Fibroblast of peridontal ligament (primary cell): Measurements from ENCODE around the gene FUOM.

Experiments
- DNase-seq: peaks from one replicate; pipeline ENCODE4 v3.0.0-alpha.2; 2010; ENCODE audit errors: extremely low read depth

The FUOM gene

GRCh38 chr10:133357285-133358161 is at the start of gene FUOM:
TSS of gene FUOM (minus strand) at chr10:133358019. CDS start at chr10:133358007, 12 bp downstream.
- peak; percentile 10 for DNase-seq

GRCh38 chr10:133405844-133406527 is 48.2 kb upstream of the FUOM start:
- DNase-seq = peak; percentile 35

GRCh38 chr10:133405272-133405671 is 47.5 kb upstream of the FUOM start:
- DNase-seq = no peak

DNA sequence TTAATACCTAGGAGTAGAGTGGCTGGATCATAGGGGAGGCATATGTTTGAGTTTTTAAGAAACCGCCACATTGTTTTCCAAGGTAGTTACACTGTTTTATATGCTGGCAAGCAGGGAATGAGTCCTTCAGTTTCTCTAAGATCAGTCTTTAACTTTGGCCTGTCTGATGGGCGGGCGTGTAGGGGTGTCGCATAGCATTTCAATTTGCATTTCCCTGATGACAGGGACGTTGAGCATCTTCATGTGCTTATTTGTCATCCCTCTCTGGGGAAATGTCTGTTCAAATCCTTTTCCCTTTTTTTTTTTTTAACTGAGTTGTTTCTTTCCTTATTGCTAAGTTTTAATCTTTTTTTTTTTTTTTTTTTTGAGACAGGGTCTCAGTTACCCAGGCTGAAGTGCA is 46.0 kb upstream of the FUOM start:
- DNase-seq = no peak

DNA sequence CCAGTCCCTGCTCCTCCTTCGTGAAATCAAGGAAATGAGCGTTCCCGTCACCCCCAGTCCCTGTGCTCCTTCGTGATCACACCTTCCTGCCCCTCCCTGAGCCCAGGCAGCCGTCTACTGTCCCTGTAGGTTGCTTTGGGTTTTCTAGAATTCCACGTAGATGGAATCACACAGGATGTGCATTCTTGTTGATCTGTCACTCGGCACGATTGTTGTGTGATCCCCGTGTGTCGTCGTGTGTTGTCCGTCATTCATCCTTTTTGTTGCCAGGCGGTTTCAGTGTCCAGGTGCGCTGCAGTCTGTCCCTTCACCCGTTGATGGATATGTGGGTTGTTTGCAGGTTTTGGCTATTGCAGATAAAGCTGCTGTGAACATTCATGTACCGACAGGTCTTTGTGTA is 45.5 kb upstream of the FUOM start:
- DNase-seq = no peak

DNA sequence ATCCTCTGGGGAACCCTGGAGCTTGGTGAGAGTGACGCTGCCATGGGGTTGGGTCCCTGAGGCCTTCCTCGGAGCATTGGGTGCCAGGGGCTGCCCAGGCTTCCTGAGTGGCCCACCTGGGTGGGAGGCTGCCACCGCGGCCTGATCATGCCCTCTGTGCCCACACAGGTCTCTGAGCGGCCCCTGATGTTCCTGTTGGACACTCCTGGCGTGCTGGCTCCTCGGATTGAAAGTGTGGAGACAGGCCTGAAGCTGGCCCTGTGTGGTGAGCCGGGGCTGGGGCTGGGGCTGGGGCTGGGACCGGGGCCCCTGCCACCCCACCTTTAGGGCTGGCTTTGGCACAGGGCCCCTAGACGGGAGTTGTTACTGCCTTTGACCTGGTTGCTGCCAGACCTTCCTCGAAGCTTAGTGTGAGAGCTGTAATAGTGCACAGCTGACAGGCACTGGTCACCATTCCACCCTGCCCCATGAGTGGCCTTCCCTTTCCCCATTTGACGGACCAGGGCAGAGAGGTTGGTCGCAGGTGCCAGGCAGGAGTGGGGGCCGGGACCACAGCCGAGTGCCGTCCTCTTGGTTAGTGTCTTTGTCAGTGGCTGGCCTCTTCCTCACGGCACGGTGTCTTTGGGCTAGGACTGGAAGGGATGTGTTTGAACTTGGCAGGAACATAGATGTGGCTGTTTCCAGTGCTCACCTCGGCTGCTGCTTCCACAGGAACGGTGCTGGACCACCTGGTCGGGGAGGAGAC is 44.3 kb upstream of the FUOM start:
- no peak for DNase-seq

DNA sequence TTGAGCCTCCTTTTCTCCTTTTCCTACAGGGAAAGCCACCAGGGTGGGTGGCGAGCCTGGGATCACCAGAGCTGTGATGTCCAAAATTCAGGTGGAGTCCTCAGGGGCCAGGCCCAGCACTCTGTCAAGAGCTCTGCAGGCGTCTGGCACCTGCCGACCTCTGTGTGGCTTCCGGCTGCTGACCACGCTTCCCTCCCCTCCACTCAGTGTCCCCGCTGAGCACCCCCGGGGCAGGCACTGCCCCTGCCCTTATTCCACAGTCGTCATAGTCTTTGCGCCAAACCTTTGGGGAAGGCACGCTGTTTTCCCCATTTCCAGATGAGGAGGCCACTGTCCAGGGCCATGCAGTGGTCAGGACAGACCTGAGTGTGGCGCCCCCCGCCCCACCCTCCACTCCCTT is 43.7 kb upstream of the FUOM start:
- DNase-seq = no peak

DNA sequence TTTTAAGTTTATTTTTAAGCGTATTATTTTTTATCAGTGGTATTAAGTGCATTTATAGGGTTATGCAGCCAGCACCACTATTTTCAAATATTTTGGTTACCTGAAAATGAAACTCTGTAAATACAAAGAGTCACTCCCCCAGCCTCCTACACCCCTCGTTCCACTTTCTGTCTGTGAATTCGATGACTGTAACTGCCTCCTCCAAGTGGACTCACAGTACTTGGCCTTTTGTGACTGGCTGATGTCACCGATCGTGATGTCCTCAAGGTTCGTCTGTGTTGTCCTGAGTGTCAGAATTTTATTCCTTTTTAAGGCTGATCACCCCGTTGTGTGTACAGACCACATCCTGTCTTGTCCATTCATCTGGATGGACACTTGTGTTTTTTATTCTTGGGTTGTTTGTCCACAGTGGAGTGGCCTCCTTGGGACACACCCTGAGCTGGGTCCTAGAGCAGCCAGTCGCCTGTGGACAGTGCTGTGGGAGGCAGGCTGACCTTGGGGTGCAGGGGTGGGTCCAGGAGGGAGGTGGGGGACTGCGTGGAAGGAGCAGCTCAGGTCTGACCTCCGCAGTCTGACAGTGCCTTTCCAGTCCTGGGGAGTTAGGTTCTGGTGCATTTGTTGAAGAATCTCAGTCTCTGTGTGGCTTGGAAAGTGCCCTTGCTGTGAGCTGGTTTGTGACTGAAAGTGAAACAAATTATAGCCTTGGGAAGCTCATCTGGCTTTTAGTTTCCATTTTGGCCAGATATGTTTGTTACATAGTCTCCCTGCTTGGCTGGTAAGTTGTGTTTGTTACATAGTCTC is 43.0 kb upstream of the FUOM start:
- no peak for DNase-seq

DNA sequence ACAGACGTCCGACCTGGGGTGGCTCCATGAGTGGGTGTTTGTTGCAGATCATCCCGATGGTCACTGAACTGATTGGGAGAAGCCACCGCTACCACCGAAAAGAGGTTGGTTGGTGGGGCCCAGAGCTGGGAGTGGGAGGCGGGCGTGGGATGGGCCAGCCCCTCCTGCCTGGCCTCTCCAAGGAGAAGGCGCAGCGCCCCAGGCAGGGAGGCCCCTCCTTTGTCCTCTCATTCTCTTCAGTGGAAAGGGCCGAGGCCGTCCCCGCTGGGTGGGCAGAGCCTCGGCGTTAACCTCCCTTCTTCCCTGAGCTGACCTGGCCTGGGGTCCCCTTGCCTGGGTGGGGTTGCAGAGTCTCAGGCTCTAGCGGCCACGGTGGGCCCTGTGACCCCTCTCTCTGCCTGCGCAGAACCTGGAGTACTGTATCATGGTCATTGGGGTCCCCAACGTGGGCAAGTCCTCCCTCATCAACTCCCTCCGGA is 41.3 kb upstream of the FUOM start:
- no peak for DNase-seq

- DNase-seq = peak; percentile 18
Measured at GRCh38 chr10:133397938-133398337, 40.1 kb upstream of the FUOM start.

DNA sequence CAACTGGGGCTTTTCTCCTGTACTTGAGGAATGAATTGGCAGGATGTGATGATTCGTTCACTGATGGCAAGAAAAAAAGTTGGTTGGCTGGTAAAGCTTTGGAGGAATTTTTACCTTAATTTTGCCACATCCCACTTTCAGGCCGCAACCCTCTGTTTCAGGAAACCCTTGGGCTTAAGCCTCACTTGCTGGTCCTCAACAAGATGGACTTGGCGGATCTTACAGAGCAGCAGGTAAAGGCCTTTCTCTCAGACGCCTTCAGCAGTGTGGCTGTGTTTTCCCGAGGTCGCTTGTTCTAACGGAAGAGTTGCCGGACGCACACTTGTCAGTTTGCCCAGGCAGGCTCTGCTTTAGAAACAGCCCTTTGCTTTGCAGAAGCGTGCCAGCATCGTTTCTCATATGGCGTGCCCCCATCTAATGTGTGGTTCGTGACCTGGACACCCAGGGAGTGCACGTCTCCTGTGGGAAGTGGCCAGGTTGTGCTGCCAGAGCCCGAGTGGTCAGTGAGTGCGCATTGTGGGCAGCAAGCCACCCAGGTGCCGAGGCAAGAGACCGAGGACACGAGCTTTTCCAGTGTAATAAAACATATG is 38.3 kb upstream of the FUOM start:
- DNase-seq = no peak

- no peak for DNase-seq
Measured at GRCh38 chr10:133394801-133395221, 37.0 kb upstream of the FUOM start.

DNA sequence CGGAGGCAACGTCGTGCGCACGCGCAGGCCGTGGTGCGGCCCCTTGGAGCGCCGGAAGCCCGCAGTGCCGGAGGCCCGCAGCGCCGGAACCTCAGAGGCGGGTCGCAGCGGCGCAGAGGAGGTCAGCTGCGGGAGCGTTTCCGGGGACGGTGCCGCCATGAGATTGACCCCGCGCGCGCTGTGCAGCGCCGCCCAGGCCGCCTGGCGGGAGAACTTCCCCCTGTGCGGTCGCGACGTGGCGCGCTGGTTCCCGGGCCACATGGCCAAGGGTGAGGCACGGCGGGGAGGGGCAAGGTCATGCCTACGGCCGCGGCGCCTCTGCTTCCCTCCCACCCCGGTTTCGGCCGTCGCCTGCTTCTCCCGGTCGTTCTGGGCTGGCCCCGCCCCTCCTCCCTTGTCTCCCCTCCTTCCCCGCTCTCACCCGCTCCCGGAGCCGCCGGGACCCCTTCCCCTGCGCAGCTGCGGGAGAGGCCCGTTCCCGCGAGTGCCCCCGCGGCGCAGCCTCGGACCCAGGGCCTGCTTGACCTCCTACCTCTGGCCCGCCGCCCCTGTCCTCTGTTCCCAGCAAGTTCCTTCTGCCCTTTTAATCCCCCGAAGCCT is 36.3 kb upstream of the FUOM start, which contains the start of gene MTG1:
MTG1 (plus strand) TSS at position 94 of the 600 bp plus-strand sequence; CDS start at position 158, 64 bp downstream.
- DNase-seq = peak; percentile 87

DNA sequence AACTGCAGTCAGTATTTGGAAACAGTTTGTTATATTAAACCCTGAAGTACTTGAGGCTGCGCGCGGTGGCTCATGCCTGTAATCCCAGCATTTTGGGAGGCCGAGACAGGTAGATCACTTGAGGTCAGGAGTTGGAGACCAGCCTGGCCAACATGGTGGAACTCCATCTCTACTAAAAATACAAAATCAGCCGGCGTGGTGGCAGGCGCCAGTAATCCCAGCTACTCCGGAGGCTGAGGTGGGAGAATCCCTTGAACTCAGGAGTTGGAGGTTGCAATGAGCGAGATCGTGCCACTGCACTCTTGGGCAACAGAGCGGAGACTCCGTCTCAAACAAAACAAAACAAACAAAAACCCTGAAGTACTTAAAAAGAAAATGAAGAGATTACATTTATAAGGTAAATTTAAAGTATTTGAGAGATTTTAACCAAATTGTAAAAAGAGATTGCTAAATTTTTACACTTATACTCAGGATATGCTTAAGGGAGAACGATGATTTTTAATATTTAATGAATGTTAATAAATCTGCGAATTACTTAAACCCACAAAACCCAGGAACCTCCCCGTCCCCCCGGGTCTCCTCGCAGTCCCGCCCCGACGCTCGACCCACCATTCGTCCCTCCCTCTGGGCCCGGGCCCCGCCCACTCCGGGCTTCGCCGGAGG is 35.7 kb upstream of the FUOM start:
- no peak for DNase-seq

- no peak for DNase-seq
Measured at GRCh38 chr10:133391761-133392518, 34.1 kb upstream of the FUOM start.

DNA sequence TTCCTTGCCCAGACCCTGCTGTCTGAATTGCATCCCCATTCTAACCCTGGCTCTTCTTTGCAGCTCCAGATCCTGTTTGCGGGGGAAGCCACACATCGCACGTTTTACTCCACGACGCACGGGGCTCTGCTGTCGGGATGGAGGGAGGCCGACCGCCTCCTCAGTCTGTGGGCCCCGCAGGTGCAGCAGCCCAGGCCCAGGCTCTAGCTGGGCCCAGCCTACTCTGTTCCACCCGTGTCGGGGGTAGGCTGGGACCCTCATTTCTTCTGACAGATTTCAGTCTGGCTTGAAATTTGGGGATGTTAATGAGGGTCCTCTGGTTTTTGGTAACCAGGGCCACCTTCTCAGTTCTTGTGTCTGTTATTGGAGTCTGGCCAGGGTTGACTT is 33.4 kb upstream of the FUOM start:
- DNase-seq = no peak

DNA sequence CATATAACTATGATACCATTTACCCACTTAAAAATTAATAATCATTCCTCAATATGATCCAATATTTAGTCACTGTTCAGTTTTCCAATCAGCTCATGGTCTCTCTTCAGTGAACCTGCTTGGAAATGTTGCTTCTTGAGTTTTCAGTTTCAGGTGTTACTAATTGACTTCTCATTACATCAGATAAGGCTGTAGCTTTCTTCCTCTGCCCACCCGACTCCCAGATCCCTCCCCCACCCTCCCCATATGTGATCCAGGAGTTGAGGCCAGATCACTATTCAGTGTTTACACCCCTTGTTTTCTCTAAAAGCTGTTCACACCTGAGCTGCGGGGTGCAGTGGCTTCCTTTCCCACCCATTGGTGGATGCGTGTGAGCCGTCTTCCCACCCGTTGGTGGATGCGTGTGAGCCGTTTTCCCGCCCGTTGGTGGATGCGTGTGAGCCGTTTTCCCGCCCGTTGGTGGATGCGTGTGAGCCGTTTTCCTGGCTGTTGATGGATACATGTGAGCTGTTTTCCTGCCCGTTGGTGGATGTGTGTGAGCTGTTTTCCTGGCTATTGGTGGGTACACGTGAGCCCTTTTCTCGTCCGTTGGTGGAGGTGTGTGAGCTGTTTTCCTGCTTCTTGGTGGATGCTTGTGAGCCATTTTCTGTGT is 32.9 kb upstream of the FUOM start:
- DNase-seq = no peak

DNA sequence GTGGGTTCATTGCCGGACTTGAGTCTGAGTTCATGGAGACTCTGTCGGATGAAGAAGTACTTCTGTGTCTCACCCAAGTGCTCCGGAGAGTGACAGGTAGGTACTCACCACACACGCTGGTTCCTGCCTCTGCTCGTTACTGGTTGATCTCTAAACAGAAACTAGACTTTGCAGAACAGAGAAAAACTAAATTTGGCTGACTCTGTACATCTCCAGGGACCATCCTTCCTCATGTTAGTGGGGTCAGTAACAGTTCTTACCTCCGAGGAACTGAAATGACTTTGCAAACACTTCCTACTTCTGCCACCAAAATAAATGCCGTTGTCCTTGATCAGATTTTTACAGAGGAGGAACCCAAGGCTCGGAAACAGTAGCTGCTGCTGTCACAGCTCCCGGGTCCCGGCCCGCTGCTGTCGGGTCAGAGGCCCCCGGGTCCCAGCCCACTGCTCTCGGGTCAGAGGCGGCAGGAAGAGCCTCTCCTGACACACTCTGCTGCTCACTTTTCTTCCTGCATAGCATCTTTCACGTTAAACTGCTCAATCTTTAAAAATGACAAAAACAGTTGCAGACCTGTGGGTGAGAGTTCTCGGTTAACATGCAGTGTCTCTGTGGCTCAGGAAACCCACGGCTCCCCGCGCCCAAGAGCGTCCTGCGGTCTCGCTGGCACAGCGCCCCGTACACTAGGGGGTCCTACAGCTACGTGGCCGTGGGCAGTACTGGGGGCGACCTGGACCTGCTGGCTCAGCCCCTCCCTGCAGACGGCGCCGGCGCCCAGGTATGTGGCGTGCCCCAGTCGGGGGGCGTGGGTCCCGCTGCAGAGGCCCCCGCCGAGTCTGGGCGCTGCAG is 31.4 kb upstream of the FUOM start:
- no peak for DNase-seq
